HG03378 (cell line): ENCODE data around the gene SNTB2.
A peak's percentile ranks its signal among the peaks of the same experiment; 100 is the strongest.

ENCODE experiments used
- ATAC-seq: cut with Tn5 transposase; IDR thresholded peaks from one replicate; pipeline ENCODE4 v1.9.1; 2021; ENCODE audit warnings: mild to moderate bottlenecking, moderate library complexity; ENCODE audit not compliant: unreplicated experiment

Gene SNTB2

DNA sequence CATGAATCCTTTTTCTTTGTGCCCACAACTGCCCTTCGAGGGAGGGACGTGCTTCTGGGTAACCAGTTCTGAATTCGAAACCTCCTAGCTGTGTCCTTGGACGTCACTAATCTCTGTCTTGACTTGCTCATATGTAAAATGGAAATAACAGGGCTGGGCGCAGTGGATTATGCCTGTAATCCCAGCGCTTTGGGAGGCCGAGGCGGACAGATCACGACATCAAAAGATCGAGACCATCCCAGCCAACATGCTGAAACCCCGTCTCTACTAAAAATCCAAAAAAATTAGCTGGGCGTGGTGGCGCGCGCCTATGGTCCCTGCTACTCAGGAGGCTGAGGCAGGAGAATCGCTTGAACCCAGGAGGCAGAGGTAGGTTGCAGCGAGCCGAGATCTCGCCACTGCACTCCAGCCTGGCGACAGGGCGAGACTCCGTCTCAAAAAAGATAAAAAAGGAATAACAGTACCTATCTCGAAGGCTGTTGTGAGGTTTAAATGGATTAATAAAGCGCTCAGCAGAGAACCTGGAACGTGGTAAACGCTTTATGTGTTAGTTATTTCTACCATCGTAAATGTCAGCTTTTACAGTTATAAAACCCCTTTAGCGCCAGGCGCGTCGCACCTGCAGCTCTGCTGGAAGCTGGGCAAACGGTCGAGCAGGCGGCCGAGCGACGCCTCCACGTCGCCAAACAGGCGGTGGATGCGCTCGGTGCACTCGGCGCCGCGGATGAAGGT, 151.8 kb downstream of the SNTB2 start:
- ATAC-seq, result no peak

DNA sequence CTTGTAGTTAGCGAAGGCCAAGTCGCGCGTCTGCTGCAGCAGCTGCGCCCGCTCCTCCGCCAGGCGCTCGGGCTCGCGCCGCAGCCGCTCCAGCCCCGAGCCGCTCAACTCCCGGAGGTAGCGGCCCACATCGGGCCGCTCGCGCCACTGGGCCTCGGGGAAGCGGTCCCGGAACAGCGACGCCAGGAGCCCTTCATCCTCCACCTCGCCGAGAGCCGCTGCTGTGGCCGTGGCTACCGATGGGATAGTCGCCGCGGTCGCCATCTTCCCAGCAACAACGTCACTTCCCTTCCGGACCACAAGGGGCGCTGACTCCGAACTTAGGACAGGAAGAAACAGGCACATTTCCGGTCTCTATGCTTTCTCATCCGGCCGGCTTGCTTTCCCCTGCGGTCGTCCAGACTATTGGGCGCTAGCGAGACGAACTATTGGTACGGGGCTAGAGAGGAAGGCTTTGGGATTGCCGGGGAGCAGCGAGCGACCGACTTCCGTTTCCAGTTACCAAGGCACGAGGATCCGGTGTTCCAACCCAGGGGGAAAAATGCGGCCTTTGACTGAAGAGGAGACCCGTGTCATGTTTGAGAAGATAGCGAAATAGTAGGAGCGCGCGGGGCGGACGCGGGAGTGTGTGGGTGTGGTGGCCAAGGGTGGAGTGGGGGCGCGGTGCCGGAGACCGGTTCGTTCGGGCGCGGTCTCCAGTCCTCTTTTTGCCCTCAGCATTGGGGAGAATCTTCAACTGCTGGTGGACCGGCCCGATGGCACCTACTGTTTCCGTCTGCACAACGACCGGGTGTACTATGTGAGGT, 152.5 kb downstream of the SNTB2 start, which contains the start of the genes COG8 and NIP7:
TSS of gene COG8 (minus strand) at position 276 of the 806 bp plus-strand sequence. CDS start at position 264, 12 bp downstream.
TSS of gene NIP7 (plus strand) at position 484 of the 806 bp plus-strand sequence. CDS start at position 542, 58 bp downstream.
- ATAC-seq, result peak; percentile 82

DNA sequence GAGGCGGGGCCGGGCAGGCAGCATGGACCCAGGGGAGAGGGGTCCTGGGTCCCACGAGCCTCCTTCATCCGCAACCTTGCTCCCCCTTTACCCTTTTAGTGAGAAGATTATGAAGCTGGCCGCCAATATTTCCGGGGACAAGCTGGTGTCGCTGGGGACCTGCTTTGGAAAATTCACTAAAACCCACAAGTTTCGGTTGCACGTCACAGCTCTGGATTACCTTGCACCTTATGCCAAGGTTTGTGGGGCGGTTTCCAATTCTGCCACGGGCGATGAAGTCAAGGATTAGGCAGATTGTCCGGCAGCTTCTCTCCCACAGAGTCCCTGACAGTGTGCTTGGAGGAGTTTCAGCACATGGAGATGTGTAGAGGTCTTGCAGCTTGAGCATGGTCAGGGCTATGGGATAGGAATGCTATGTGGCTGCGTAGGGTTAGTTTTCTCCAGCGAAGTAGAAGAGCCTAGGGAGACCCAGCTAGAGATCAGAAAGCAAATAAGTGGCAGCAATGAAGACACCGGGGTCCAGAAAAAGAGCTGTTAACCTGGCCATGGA, 153.2 kb downstream of the SNTB2 start:
- ATAC-seq, result no peak

DNA sequence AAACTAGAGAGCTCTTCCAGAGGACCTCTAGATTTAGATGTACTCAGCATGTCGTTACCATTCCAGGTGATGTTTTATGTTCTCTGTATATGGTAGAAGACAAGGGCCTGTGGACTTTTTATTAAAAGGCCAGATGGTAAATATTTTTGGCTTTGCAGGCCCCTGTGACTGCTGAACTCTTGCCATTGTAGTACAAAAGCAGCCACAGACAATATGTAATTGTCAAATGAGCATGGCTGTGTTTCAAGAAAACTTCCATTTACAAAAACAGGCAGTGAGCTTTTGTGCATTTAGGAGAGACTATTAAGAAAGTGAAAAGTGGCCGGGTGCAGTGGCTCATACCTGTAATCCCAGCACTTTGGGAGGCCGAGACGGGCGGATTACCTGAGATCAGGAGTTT, 157.2 kb downstream of the SNTB2 start:
- no peak for ATAC-seq

DNA sequence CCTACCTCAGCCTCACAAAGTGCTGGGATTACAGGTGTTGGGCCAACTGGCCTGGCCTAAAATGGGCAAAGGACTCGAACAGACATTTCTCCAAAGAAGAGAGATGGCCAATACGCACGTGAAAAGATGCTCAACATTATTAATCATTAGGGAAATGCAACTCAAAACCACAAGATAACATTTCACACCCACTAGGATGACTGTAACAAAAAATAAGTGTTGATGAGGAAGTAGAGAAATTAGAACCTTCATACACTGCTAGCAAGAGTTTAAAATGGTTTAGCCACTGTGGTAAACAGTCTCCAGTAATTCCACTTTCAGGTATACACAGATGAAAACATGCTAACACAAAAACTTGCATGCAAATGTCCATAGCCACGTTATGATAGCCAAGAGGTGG, 159.0 kb downstream of the SNTB2 start:
- no peak for ATAC-seq

DNA sequence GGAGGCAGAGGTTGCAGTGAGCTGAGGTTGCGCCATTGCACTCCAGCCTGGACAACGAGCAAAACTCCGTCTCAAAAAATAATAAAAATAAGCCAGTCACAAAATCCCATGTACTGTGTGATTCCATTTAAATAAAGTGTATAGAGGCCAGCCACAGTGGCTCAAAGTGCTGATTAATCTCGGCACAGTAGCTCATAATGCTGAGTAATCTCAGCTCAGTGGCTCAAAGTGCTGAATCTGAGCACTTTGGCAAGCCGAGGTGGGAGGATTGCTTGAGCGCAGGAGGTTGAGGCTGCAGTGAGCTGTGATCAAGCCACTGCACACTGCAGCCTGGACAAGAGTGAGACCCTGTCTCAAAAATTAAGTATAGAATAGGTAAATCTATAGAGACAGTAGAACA, 159.7 kb downstream of the SNTB2 start:
- no peak for ATAC-seq

DNA sequence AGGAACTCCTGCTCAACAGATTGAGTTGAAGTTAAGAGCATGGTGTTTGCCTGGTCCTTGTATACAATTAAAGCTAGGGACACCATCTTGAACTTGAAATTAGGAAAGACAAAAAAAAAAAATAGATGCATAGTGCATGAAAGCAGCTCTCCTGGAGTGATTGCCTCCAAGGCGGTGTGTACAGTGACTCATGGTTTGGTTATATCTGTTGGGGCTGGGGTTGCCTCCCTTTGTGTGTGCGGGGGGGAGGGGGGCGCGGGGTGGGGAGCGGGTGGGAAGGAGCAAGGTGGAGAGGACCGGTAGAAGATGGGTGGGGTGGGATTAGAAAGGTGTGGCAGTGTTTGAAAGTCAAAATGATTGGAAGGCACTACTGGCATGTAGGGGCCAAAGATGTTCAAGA, 161.3 kb downstream of the SNTB2 start:
- no peak for ATAC-seq

DNA sequence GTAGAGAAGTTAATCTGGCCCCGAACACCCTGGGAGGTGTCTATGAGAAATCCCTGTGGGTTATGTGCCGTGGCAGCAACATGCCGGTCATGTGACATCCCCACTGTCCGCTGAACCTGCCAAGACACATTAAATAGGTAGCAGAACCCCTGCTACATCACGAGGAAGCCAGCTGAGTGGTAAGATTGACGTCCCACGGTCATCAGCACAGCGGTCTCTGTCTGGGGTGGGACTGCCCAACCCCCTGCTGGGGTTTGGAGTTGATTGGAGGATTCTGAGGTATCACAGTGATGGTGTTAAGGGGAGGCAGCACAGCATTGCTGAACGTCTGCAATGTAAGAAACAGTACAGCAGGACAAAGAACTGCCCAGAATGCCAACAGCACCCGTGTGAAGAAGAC, 162.6 kb downstream of the SNTB2 start:
- no peak for ATAC-seq

DNA sequence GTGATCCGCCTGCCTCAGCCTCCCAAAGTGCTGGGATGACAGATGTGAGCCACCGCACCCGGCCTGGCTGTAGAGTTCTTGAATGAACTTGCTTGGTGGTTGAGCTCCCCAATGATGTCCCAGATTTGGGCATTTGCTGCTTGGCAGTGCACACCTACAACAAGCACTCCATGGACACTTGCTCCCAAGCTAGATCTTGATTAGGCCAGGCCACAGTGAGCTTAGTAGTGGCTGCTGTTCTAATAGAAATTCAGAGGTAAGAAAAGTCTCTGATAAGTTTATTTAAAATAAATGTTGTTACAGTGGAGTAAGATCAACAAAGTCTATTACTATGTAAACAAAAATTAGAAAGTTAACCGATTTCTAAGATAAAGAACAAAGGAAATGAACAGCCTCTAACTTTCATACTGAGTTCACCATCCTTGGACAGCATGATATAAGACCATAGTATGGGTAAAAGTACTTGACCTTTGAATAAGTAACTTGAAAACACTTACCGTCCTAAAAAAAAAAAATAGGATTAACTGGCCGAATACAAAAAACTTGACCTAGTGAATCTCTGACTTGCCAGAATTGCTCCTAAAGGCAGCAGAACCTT, 163.7 kb downstream of the SNTB2 start:
- no peak for ATAC-seq

DNA sequence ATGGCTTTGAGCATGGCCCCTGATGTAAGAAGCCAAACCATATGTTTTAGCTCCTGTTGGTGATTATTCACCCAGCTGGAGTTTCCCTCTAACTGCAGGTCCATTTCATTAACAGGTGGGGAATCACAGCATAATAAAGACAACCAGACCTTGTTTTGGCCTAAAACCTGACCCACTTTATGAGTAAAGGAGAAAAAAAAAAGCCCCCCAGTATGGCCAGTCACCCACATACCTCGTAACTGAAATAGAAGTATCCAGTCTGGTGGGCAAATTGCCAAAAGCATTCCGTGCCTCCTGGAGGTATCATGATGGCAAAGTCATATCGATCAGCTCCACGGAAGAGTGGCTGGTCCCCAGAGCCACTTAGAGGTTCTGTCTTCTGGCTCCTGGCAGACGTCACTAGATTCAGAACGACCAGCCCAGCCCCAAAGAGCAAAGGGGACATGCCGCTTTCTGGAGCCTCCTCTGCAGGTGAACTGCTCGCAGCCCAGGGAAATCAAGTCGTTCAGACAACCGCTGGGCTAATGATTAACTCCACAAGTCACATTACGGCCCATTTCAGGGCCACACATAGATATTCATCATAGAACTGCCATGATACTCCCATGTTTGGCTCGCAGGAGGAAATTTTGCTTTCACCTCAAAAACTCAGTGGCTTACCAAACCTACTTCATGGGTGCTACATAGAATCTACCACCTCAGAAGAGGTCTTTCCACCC, 164.5 kb downstream of the SNTB2 start, which contains the start of gene TMED6:
TSS of gene TMED6 (minus strand) at position 478 of the 719 bp plus-strand sequence. CDS start at position 445, 33 bp downstream.
- no peak for ATAC-seq
